Measurements from ENCODE around the gene CALHM4. TPM values are rescaled to one million over a fixed set of nuclear protein-coding genes. Genes with fewer than 3 reads are reported as not detected.
A peak's percentile ranks its signal among the peaks of the same experiment; 100 is the strongest.

The CALHM4 gene
- total and polyA plus RNA-seq, 2 of the 13 experiments (the other 11 are each of a cell fraction or from before 2014, with no cell fraction given) = not detected

GRCh38 chr6:116528780-116529179 is 24.8 kb upstream of the CALHM4 start:
- Histone ChIP-seq H3K4me1 (ENCODE audit: insufficient read depth, low read length) (peaks cover 8% of the 10 kb centered on the region; the same call in 1 of the 2 replicates), H3K4me2 (ENCODE audit: low read depth, low read length) (no peak overlapping the region), H3K36me3 (replicated peaks in 1 of 2; ENCODE audit: control insufficient read depth in 1 of 2, insufficient read depth in 2 of 2, low read length in 2 of 2) (no peaks in the 10 kb centered on the region), H3K79me2 (ENCODE audit: insufficient read depth, low read length) (no peaks in the 10 kb centered on the region), H3K27me3 (ENCODE audit: control insufficient read depth in 1 of 2, insufficient read depth in 2 of 2, low read length in 2 of 2) (peaks cover 0 to 6% of the 10 kb centered on the region in 2 experiments; a peak in 1 of 5 replicates), H3K9me3 (ENCODE audit: low read length) (no peaks in the 10 kb centered on the region), H2AFZ (ENCODE audit: low read length) (no peak overlapping the region), H4K20me1 (ENCODE audit: insufficient read depth, low read length) (no peaks in the 10 kb centered on the region), H3K27ac (ENCODE audit: extremely low read length, insufficient read depth, low read length) (no peak overlapping the region), H3K4me3 (replicated peaks in 1 of 3; ENCODE audit: insufficient read depth in 1 of 3, low read depth in 2 of 3, low read length in 3 of 3) (no peak overlapping the region), H3K9ac (ENCODE audit: insufficient read depth, low read depth, low read length) (no peak overlapping the region)
- intact Hi-C loops (cut with micrococcal nuclease; ENCODE audit: unreplicated experiment) = no loop called here
- WGBS (ENCODE audit: low lambda C conversion rate) = 4% methylated on average over 3 of the region's 3 CpGs
- DNase-seq (ENCODE audit: low spot score) (peak; percentile 20), FAIRE-seq (no peak), ATAC-seq (peak; percentile 58)
- ChIA-PET CTCF (ENCODE audit: low intra/inter-chr PET ratio, low total read pairs) (no interaction called here), POLR2A (no interaction called here)
- no peak for TF ChIP-seq ZSCAN20 (CRISPR knock-in tag; IDR thresholded peaks at IDR 0.05; ENCODE audit: borderline replicate concordance)
- TF ChIP-seq ZNF878 (CRISPR knock-in tag; IDR thresholded peaks at IDR 0.05) = no peak
- no peak for TF ChIP-seq ZNF557 (CRISPR knock-in tag; IDR thresholded peaks at IDR 0.05)
- TF ChIP-seq FOSL1 (CRISPR knock-in tag; IDR thresholded peaks at IDR 0.05; ENCODE audit: borderline replicate concordance) = 0 out of 2 replicates have a peak, but pooled peaks have one; percentile 26
- no peak for TF ChIP-seq ZNF451 (CRISPR knock-in tag; IDR thresholded peaks at IDR 0.05)
- no peak for TF ChIP-seq ZNF563 (CRISPR knock-in tag; IDR thresholded peaks at IDR 0.05)
- no peak for TF ChIP-seq SOX13 (IDR thresholded peaks at IDR 0.05)
- peak in 1 of 2 experiments; percentile 59; a peak in 1 of 4 replicates for TF ChIP-seq SOX13 (CRISPR knock-in tag; conservative IDR thresholded peaks at IDR 0.05 in 1 of 2, IDR thresholded peaks at IDR 0.05 in 1 of 2)
- no peak for TF ChIP-seq SYNCRIP (IDR thresholded peaks at IDR 0.05; ENCODE audit: insufficient read depth, low read depth, low read length)
- TF ChIP-seq THYN1 (CRISPR knock-in tag; IDR thresholded peaks at IDR 0.05; ENCODE audit: borderline replicate concordance, low read depth) = no peak
- no peak for TF ChIP-seq HES4 (CRISPR knock-in tag; IDR thresholded peaks at IDR 0.05; ENCODE audit: borderline replicate concordance)
- TF ChIP-seq FIP1L1 (IDR thresholded peaks at IDR 0.05; ENCODE audit: borderline replicate concordance, insufficient read depth, low read depth, low read length) = no peak
- TF ChIP-seq GTF2F1 (IDR thresholded peaks at IDR 0.05; ENCODE audit: low read length) = no peak
- in situ Hi-C loops (cut with HindIII; ENCODE audit: extremely low pct_ligation_motif_present, low pct_unique_long_range_greater_than_20kb) = no loop called here
- no TSS peak for BruUV-seq (replicated peaks)
